ENCODE results near the gene ANO8.
"Not testable (repeated sequence)": the region's sequence is repeated elsewhere in the genome, so short reads cannot be mapped to it uniquely, and the experiment has no call there.

GRCh38 chr19:17363852-17364605 is 29.4 kb upstream of the ANO8 start:
- not testable (repeated sequence) for TF ChIP-seq CTCF (IDR thresholded peaks at IDR 0.05 in 4 of 5, conservative IDR thresholded peaks at IDR 0.05 in 1 of 5); POLR2A (IDR thresholded peaks at IDR 0.05)
